Activated CD8-positive, alpha-beta memory T cell treated with anti-CD3 and anti-CD28 coated beads for 4 hours (primary cell): Measurements from ENCODE around the gene MATR3.
"Not testable (repeated sequence)": the region's sequence is repeated elsewhere in the genome, so short reads cannot be mapped to it uniquely, and the experiment has no call there.

Source experiments
- DNase-seq, 2 donors: peaks; one replicate each; pipeline ENCODE4 v3.0.0-alpha.2; 2020; ENCODE audit warnings: low read depth in 2 of 2

Gene MATR3

DNA sequence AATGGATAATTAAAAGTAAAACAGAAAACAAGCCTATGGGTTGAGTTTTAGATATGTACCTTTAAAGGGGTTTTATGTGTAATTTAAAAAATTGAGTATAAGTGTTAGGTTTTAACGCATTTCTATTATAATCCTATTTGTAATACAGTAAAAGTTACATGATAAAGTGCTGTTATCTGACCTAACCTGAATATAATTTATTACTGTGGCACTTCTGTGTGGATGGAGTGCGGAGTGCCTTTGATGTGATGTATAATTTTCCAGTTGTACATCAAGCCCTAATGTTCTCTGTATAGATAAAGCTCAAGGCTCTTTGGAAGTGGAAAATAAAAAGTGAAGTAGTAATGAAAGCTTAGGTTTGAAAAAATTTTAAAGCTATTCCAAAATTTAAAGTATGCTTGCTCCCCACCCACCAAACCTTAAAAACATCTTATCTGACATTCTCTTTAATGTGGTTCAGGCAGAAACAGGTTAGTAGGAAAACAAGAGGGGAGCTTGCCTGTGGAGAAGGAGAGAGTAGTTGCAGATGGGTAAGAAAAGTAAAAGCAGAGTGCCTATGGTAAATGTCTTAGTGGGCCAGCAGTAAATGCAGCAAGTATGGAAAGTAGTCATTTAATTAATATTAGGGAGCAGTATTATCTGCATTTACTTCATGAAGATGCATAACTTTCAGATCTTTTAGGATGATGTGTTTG lies 4.0 kb downstream of the MATR3 start:
- DNase-seq: no peak

DNA sequence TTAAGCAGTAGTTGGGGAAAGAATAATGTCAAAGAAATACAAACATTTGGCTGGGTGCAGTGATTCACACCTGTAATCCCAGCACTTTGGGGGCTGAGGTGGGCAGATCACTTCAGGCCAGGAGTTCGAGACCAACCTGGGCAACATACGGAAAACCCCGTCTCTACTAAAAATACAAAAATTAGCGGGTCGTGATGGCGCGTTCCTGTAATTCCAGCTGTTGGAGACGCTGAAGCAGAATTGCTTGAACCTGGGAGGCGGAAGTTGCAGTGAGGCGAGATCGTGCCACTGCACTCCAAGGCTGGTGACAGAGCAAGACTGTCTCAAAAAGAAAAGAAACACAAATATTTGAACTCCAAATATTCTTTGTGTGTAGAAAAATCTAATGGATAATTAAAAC lies 4.7 kb downstream of the MATR3 start:
- no peak for DNase-seq

DNA sequence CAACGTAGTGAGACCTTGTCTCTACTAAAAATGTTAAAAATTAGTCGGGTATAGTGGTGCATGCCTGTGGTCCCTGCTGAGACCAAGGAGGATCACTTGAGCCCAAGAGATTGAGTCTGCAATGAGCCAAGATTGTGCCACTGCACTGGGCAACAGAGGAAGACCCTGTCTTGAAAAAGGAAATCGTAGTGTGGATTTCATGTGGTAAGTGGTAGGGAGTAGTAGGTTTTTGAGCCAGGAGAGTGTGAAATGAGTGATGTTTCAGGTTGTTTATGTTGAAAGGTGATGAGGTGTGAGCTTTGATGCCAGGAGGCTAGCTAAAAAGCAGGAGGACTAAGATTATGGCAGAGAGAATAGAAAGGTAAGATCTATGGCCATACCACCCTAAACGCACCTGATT lies 5.9 kb downstream of the MATR3 start:
- no peak for DNase-seq

DNA sequence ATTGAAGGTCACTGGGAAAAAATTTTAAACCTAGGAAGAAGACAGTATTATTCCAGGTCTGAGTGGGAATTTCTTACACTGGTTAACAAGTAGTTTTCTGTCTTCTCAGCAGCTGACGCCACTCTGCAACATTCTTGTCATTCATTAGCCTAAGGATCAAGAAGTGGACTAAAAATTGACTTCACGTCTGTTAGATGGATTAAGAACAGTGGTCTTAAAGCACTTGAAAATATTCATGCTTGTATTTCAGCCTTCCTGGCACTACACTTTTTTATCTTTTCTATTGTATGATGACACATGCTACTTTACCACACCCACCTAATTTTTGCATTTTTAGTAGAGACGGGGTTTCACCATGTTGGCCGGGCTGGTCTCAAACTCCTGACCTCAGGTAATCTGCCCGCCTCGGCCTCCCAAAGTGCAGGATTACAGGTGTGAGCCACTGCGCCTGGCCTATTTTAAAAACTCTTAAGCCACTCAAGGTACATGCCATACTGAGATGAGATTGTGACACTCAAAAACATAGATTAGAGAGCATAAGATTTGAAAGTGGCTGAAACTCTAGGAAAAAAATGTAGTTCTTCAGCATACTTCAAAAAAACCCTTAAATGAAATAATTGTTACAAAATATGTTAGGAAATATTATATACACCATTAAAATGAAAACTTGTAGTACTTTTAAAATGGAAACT lies 8.4 kb downstream of the MATR3 start:
- no peak for DNase-seq

- no peak for DNase-seq
These were observed 11.1 kb downstream of the MATR3 start for GRCh38 chr5:139304391-139305324.

- no peak for DNase-seq
These were observed 12.7 kb downstream of the MATR3 start for GRCh38 chr5:139306197-139306596.

GRCh38 chr5:139306628-139307379 lies 13.3 kb downstream of the MATR3 start:
- DNase-seq: no peak

GRCh38 chr5:139308797-139309196 lies 15.3 kb downstream of the MATR3 start:
- no peak for DNase-seq

DNA sequence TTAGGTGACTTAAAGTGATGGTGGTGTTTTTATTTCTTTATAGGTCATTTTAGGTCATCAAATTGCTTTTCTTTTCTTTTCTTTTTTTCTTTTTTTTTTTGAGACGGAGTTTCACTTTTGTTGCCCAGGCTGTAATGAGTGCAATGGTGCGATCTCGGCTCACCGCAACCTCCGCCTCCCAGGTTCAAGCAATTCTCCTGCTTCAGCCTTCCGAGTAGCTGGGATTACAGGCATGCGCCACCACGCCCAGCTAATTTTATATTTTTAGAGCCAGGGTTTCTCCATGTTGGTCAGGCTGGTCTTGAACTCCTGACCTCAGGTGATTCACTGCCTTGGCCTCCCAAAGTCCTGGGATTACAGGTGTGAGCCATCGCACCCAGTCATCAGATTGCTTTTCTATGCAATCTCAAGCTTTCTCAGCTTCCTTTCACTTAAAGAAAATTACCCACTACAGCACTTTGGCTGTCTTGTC lies 17.2 kb downstream of the MATR3 start:
- DNase-seq: not testable (repeated sequence)

- no peak for DNase-seq
These were observed 18.5 kb downstream of the MATR3 start for GRCh38 chr5:139312075-139312474.

DNA sequence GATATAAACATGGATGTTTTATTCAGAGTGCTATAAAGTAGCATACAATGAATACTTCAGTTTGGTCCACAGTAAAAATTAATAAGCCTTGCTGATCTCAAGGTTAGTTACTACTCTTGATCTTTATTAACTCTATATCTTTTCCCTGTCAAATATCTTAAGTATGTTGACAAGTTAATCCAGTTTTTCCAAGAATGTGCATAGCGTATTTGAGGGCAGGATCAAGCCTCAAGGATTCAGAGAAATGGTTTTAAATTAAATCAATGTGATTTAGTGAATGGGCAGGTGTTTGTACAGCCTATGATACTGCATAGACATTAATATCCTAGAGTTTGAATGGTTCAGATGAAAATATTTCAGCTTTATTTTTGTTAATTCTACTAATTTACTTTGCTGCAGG lies 20.7 kb downstream of the MATR3 start:
- no peak for DNase-seq

- no peak for DNase-seq
These were observed 21.6 kb downstream of the MATR3 start for GRCh38 chr5:139315056-139315615.

GRCh38 chr5:139335811-139336210 lies 42.3 kb downstream of the MATR3 start:
- DNase-seq: no peak

DNA sequence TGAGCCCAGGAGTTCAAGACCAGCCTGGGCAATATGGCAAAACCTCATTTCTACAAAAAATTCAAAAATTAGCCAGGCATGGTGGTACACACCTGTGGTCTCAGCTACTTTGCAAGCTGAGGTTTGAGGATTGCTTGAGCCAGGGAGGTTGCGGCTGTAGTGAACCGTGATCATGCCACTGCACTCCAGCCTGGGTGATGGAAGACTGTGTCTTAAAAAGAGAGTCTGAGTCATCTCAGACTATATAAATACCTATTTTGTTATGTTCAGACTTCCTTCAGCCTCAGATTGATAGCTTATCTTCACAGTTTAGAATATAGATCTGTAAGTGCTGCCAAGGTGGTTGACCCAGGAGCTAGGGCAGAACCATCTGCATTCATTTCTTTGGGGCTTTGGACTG lies 46.5 kb downstream of the MATR3 start:
- no peak for DNase-seq

DNA sequence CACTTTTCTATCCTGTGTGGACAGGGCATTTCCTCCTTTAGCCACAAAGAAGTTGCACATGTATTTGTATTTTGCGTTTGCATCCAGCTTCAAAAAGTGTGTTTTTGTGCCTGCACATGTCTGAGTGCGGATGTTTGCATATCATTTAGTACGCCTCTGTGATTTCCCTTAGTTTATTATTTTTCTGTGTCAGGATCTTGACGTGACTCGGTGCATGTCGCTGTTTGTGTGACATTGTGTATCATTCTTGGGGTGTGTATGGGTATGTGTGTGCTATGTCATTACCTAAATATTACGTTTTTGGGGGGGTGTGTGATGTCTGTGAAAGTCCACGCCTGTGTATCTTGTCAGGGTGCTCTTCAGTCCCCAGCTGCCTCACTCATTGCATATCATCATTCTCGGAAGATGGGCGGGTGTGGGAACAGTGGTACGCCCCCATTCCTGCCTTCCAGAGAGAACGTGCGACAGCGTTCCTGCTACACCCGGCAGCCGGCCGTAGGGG lies 47.7 kb downstream of the MATR3 start:
- DNase-seq: no peak

- peak; percentile 95 to 96 for DNase-seq
These were observed 48.3 kb downstream of the MATR3 start, which contains the start of gene PAIP2 for GRCh38 chr5:139341689-139342422. Gene PAIP2 (plus strand): TSS chr5:139341854. CDS start chr5:139363785, 21,931 bp downstream.

DNA sequence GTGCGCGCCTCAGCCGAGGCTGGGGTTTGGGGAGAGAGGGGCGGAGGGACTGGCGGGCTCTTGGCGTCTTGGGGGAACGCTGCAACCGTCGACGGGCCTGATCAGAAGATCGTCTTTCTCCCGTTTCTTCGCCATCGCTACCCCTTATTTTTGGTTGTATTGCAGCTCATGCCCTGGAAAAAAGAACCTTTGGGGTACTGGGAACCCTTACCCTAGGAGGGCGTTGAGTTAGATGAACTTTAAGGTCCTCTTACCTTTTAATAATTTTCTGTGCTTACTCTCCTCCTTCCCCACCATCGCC lies 48.8 kb downstream of the MATR3 start:
- DNase-seq: peak in 1 of 2 donors; percentile 58

- no peak for DNase-seq
These were observed 49.9 kb downstream of the MATR3 start for GRCh38 chr5:139343476-139343875.

- no peak for DNase-seq
These were observed 50.6 kb downstream of the MATR3 start for GRCh38 chr5:139344177-139344576.

DNA sequence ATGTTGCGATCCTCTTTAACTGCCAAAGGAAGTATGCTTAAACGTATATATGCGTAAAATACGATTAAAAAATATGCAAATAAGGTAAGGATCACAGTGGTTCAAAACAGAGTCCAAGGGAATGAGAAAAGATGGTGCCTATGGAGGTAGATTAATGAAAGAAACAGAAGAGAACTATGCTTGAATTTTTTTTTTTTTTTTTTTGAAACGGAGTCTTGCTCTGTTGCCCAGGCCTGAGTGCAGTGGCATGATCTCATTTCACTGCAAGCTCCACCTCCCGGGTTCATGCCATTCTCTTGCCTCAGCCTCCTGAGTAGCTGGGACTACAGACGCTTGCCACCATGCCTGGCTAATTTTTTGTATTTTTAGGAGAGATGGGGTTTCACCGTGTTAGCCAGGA lies 51.9 kb downstream of the MATR3 start:
- not testable (repeated sequence) for DNase-seq
